HepG2 (cell line): ENCODE measurements around the gene CDCP2. TPM values are rescaled to one million over a fixed set of nuclear protein-coding genes. Genes with fewer than 3 reads are reported as not detected.

Source experiments
- EEA1 ChIP-seq: sonication (generic); formaldehyde crosslinking; IDR thresholded peaks from 2 replicates; pipeline ENCODE4 v1.5.1; 2020; ENCODE audit warnings: mild to moderate bottlenecking, missing genetic modification reagents, borderline replicate concordance
- FOXA3 ChIP-seq: IDR thresholded peaks from 2 replicates; pipeline ENCODE4 v1.6.1; 2016; ENCODE audit warnings: missing genetic modification reagents, missing compliant biosample characterization
- PAXIP1 ChIP-seq: sonication (generic); formaldehyde crosslinking; conservative IDR thresholded peaks from 2 replicates; pipeline ENCODE4 v1.4.0; 2020; ENCODE audit warnings: mild to moderate bottlenecking, missing genetic modification reagents, moderate library complexity
- PPARG ChIP-seq: conservative IDR thresholded peaks from 2 replicates; pipeline ENCODE4 v1.6.1; 2016; ENCODE audit warnings: missing biosample characterization, missing genetic modification reagents
- TAF1 ChIP-seq: sonication (generic); formaldehyde crosslinking; IDR thresholded peaks from 2 replicates; pipeline ENCODE4 v1.4.0; 2020; ENCODE audit warnings: missing genetic modification reagents
- ZFX ChIP-seq: sonication (generic); formaldehyde crosslinking; IDR thresholded peaks from 2 replicates; pipeline ENCODE4 v1.4.0; 2020; ENCODE audit warnings: mild to moderate bottlenecking, low read depth, missing genetic modification reagents, moderate library complexity
- ZNF710 ChIP-seq: sonication (generic); formaldehyde crosslinking; IDR thresholded peaks from 2 replicates; pipeline ENCODE4 v1.5.0; 2020; ENCODE audit warnings: mild to moderate bottlenecking, missing genetic modification reagents, borderline replicate concordance
- ZNF841 ChIP-seq: sonication (generic); formaldehyde crosslinking; IDR thresholded peaks from 2 replicates; pipeline ENCODE4 v1.8.1; 2023; ENCODE audit warnings: missing genetic modification reagents, borderline replicate concordance
- ZSCAN29 ChIP-seq: sonication (generic); formaldehyde crosslinking; conservative IDR thresholded peaks from 2 replicates; pipeline ENCODE4 v1.4.0; 2020; ENCODE audit warnings: mild to moderate bottlenecking, missing genetic modification reagents
- polyA plus RNA-seq, 8 experiments: library from polyadenylated mRNA; depleted of rRNA in 3 of 8; stranded (reverse) in 7 of 8; unstranded in 1 of 8; fragments of >200 nt; fragmentation: Illumina TruSeq in 4 of 8; extraction: Trizol in 4 of 8; gene quantifications; 2 replicates each; pipeline versions ENCODE4 v1.2.1 to v1.2.3, GENCODE V29; 2011 to 2016; ENCODE audit warnings: low read depth in 4 of 8, missing spikeins in 1 of 8, mixed read lengths in 1 of 8; ENCODE audit not compliant: insufficient read depth in 1 of 8
- total RNA-seq, 5 experiments: library from RNA; depleted of rRNA; stranded (reverse); fragments of >200 nt; fragmentation: Illumina TruSeq; extraction: Trizol; gene quantifications; 2 replicates each; pipeline ENCODE4 v1.2.3, GENCODE V29; 2016; ENCODE audit warnings: low read depth in 1 of 5
- TF ChIP-seq, protein P1 (sequence below): sonication (generic); formaldehyde crosslinking; IDR thresholded peaks from 2 replicates; pipeline ENCODE4 v1.5.1; 2020; ENCODE audit warnings: mild to moderate bottlenecking, missing genetic modification reagents, borderline replicate concordance
- TF ChIP-seq, protein P2 (sequence below): sonication (generic); formaldehyde crosslinking; IDR thresholded peaks from 2 replicates; pipeline ENCODE4 v1.5.0; 2020; ENCODE audit warnings: mild to moderate bottlenecking, missing genetic modification reagents

Gene CDCP2
- total and polyA plus RNA-seq, 2 of the 13 experiments (the other 11 are each of a cell fraction or from before 2014, with no cell fraction given): not detected

- no peak for TF ChIP-seq ZNF841 (CRISPR knock-in tag)
- no peak for TF ChIP-seq TAF1 (CRISPR knock-in tag)
- TF ChIP-seq ZSCAN29 (CRISPR knock-in tag): 0 out of 2 replicates have a peak, but pooled peaks have one; percentile 8
- peak; percentile 58 for TF ChIP-seq PAXIP1 (CRISPR knock-in tag)
- peak; percentile 41; the same call in 1 of the 2 replicates for TF ChIP-seq ZNF710 (CRISPR knock-in tag)
- TF ChIP-seq PPARG (CRISPR knock-in tag): no peak
- TF ChIP-seq EEA1 (CRISPR knock-in tag): no peak
- TF ChIP-seq, protein P1, sequence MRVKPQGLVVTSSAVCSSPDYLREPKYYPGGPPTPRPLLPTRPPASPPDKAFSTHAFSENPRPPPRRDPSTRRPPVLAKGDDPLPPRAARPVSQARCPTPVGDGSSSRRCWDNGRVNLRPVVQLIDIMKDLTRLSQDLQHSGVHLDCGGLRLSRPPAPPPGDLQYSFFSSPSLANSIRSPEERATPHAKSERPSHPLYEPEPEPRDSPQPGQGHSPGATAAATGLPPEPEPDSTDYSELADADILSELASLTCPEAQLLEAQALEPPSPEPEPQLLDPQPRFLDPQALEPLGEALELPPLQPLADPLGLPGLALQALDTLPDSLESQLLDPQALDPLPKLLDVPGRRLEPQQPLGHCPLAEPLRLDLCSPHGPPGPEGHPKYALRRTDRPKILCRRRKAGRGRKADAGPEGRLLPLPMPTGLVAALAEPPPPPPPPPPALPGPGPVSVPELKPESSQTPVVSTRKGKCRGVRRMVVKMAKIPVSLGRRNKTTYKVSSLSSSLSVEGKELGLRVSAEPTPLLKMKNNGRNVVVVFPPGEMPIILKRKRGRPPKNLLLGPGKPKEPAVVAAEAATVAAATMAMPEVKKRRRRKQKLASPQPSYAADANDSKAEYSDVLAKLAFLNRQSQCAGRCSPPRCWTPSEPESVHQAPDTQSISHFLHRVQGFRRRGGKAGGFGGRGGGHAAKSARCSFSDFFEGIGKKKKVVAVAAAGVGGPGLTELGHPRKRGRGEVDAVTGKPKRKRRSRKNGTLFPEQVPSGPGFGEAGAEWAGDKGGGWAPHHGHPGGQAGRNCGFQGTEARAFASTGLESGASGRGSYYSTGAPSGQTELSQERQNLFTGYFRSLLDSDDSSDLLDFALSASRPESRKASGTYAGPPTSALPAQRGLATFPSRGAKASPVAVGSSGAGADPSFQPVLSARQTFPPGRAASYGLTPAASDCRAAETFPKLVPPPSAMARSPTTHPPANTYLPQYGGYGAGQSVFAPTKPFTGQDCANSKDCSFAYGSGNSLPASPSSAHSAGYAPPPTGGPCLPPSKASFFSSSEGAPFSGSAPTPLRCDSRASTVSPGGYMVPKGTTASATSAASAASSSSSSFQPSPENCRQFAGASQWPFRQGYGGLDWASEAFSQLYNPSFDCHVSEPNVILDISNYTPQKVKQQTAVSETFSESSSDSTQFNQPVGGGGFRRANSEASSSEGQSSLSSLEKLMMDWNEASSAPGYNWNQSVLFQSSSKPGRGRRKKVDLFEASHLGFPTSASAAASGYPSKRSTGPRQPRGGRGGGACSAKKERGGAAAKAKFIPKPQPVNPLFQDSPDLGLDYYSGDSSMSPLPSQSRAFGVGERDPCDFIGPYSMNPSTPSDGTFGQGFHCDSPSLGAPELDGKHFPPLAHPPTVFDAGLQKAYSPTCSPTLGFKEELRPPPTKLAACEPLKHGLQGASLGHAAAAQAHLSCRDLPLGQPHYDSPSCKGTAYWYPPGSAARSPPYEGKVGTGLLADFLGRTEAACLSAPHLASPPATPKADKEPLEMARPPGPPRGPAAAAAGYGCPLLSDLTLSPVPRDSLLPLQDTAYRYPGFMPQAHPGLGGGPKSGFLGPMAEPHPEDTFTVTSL (CRISPR knock-in tag): peak; percentile 16; the same call in 1 of the 2 replicates
- peak; percentile 68 for TF ChIP-seq FOXA3 (CRISPR knock-in tag)
- TF ChIP-seq, protein P2, sequence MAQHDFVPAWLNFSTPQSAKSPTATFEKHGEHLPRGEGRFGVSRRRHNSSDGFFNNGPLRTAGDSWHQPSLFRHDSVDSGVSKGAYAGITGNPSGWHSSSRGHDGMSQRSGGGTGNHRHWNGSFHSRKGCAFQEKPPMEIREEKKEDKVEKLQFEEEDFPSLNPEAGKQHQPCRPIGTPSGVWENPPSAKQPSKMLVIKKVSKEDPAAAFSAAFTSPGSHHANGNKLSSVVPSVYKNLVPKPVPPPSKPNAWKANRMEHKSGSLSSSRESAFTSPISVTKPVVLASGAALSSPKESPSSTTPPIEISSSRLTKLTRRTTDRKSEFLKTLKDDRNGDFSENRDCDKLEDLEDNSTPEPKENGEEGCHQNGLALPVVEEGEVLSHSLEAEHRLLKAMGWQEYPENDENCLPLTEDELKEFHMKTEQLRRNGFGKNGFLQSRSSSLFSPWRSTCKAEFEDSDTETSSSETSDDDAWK (CRISPR knock-in tag): no peak
- TF ChIP-seq ZFX (CRISPR knock-in tag): 0 out of 2 replicates have a peak, but pooled peaks have one; percentile 18
Observed at GRCh38 chr1:54094001-54094729, 58.6 kb downstream of the CDCP2 start (continued).
